GM21825 (cell line): ENCODE results near the gene SRGAP3.

Experiments used
- ATAC-seq: cut with Tn5 transposase; IDR thresholded peaks from one replicate; pipeline ENCODE4 v1.9.1; 2021; ENCODE audit warnings: mild to moderate bottlenecking, moderate library complexity; ENCODE audit not compliant: unreplicated experiment

The SRGAP3 gene

GRCh38 chr3:8952130-8952529 is 297.3 kb downstream of the SRGAP3 start:
- no peak for ATAC-seq

DNA sequence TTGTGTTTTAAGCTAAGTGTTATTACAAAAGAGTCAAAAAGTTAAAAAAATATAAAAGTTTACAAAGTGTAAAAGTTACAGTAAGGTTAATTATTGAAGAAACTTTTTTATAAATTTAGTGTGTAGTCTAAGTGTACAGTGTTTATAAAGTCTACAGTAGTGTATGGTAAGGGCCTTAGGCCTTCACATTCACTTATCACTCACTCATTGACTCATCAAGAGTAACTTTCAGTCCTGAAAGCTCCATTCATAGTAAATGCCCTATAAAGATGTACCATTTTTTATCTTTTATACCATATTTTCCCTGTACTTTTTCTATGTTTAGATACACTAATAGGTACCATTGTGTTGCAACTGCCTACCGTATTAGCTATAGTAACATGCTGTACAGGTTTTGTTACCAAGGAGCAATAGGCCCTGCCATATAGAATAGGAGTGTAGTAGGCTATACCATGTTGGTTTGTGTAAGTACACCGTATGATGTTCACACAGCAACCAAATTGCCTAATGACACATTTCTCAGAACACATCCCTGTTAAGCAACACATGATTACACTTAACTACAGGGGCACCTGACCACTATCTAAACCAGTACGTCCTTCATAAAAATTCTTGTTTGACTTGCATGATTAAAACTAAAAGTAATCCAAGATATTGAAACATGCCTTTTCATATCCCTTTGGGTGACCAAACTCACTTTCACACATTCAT is 303.4 kb downstream of the SRGAP3 start:
- ATAC-seq: no peak

DNA sequence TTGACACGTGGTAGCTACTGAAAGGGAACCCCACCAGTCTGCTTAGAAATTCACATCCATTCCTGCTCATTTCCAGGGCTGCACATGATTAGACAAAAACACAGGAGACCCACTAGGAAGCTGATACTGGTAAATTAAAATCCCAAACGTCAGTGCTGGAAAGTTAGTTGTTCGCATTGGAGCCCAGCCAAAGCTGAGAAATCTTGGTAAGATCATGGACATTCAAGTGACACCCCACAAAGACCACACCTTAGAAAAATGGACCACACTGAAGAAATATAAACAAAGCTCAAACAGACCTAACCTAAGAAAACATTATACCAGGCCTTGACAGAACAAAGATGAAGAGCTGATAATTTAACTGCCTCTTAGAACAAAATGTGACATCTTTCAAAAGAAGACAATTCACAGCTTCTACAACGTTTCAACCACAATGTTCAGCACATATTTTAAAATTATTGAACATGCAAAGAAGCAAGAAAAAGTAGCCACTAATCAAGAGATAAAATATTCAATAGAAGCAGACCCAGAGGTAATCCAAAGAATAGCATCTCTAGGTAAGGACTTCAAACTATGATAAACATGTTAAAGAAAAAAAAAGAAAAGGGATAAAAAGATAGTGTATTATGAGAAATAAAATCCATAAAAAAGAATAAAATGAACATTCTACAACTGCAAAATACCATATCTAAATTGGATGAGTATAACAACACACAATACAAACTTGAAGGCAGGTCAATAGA is 306.5 kb downstream of the SRGAP3 start:
- ATAC-seq: no peak

GRCh38 chr3:8942115-8942514 is 307.3 kb downstream of the SRGAP3 start:
- ATAC-seq: no peak

- no peak for ATAC-seq
Observed at GRCh38 chr3:8938021-8938420, 311.4 kb downstream of the SRGAP3 start.

- no peak for ATAC-seq
Observed at GRCh38 chr3:8937064-8938020, 312.1 kb downstream of the SRGAP3 start.

GRCh38 chr3:8932507-8932906 is 316.9 kb downstream of the SRGAP3 start:
- ATAC-seq: no peak

DNA sequence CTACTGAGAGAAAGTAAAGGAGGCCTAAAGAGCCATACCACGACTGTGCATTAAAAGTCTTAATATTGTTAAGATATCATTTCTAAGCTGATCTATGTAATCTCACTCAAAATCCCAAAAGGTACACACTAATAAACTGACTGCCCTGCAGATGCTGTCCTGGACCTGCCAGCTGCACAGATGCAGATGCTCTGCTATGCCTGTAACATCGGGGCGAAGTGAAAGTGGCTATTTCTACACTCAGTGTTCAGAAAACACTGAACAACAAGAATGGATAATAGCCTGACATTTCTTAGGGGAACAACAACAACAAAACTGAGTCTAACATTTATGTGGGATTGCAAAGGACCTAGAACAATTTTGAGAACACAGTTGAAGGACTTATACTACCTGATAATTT is 318.1 kb downstream of the SRGAP3 start:
- no peak for ATAC-seq
